Measurements from ENCODE around the gene STPG4.

DNA sequence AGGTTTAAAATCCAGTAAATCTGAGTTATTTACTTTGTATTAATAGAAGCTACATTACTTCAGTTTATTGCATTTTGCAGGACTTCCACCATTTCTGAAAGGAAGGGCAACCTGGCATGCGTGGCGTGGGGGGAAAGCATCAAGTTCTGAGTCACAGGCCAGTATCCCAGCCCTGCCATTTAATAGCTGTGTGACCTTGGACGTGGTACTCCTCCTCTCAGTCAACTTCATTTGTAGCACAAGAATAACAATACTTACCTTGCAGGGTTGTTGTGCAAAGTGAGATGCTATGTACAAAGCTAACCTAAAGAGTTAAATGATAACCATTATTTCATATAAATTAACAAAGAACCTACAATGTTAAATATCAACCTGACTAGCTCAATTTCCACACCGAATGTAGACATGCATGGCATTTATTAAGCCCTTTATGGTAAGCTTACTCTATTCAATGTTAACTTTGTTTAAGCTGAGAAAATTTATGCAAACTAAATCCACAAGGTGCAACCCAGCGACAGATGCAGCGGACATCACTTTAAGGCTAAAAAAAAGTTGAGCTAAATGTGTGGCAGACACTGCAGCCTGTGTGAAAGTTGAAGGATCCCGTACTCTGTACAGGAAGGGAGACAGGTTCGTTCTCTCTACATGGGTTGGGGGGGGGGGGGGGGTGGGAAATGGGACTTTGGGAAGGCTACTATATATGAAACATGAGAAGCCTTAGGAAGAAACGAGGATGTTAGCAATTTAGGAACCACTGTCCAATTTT, 17.2 kb upstream of the STPG4 start:
- TF ChIP-seq, protein P1, sequence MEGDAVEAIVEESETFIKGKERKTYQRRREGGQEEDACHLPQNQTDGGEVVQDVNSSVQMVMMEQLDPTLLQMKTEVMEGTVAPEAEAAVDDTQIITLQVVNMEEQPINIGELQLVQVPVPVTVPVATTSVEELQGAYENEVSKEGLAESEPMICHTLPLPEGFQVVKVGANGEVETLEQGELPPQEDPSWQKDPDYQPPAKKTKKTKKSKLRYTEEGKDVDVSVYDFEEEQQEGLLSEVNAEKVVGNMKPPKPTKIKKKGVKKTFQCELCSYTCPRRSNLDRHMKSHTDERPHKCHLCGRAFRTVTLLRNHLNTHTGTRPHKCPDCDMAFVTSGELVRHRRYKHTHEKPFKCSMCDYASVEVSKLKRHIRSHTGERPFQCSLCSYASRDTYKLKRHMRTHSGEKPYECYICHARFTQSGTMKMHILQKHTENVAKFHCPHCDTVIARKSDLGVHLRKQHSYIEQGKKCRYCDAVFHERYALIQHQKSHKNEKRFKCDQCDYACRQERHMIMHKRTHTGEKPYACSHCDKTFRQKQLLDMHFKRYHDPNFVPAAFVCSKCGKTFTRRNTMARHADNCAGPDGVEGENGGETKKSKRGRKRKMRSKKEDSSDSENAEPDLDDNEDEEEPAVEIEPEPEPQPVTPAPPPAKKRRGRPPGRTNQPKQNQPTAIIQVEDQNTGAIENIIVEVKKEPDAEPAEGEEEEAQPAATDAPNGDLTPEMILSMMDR (IDR thresholded peaks at IDR 0.05), result no peak
- TF ChIP-seq POLR2A (IDR thresholded peaks at IDR 0.05), result no peak

Measured in breast epithelium (tissue), 3 donors.